ENCODE results near the gene USP13. TPM values are rescaled to one million over a fixed set of nuclear protein-coding genes. Genes with fewer than 3 reads are reported as not detected.

USP13 gene
- total RNA-seq, 1 experiment from 2014 or later = 22.7 TPM

- no peak overlapping the region for H3K9ac ChIP-seq (ENCODE audit: low read length)
- no peaks in the 10 kb centered on the region for H3K27me3 ChIP-seq (ENCODE audit: insufficient read depth, low read length)
- H3K36me3 ChIP-seq (ENCODE audit: control insufficient read depth in 1 of 2, insufficient read depth in 2 of 2, low read length in 2 of 2) = peaks cover 0 to 4% of the 10 kb centered on the region in 2 experiments; a peak in 1 of 4 replicates
- no peaks in the 10 kb centered on the region for H4K20me1 ChIP-seq (ENCODE audit: insufficient read depth)
- ChIA-PET CTCF (no interaction called here), RAD21 (ENCODE audit: low non-redundant PET in 1 of 2, low total read pairs in 2 of 2, uncharacterized antibody in 2 of 2, unreplicated experiment in 2 of 2) (no interaction called here), POLR2A (no interaction called here)
- no peaks in the 10 kb centered on the region for H3K9me3 ChIP-seq (ENCODE audit: control insufficient read depth in 1 of 2, insufficient read depth in 1 of 2, low read depth in 1 of 2, low read length in 2 of 2)
- no peak overlapping the region for H3K27ac ChIP-seq (ENCODE audit: low read depth, low read length)
- H3K4me1 ChIP-seq (ENCODE audit: control insufficient read depth in 1 of 2, insufficient read depth in 2 of 2, low read length in 2 of 2) = no peaks in the 10 kb centered on the region
- H3K79me2 ChIP-seq (ENCODE audit: insufficient read depth, low read length) = 0 out of 2 replicates have a peak, but pooled peaks cover 1% of the 10 kb centered on the region
- H3K4me2 ChIP-seq (ENCODE audit: low read length) = no peak overlapping the region
- no peak for TF ChIP-seq TCF7L2 (IDR thresholded peaks at IDR 0.05; ENCODE audit: borderline replicate concordance, extremely low read depth, insufficient read depth, insufficient read length)
- TF ChIP-seq ZBTB33 (IDR thresholded peaks at IDR 0.05; ENCODE audit: extremely low read depth, insufficient replicate concordance, low read length) = no peak
- intact Hi-C loops (cut with micrococcal nuclease) = no loop called here
- BruUV-seq (replicated peaks) = no TSS peak
- DNase-seq (ENCODE audit: low read depth, low spot score) (no peak), ATAC-seq (no peak)
- H3K9me2 ChIP-seq (ENCODE audit: insufficient read depth) = no peaks in the 10 kb centered on the region
- no peak overlapping the region for H2AFZ ChIP-seq (ENCODE audit: low read depth, low read length, poor library complexity, severe bottlenecking)
- H3K4me3 ChIP-seq (replicated peaks in 1 of 2; ENCODE audit: low read depth in 1 of 2, low read length in 2 of 2) = no peak overlapping the region
Observed at GRCh38 chr3:179719048-179719734, 66.4 kb downstream of the USP13 start.

GRCh38 chr3:179720196-179720595 lies 67.4 kb downstream of the USP13 start:
- Histone ChIP-seq H3K4me1 (ENCODE audit: control insufficient read depth in 1 of 2, insufficient read depth in 2 of 2, low read length in 2 of 2) (no peaks in the 10 kb centered on the region), H3K9me3 (ENCODE audit: control insufficient read depth in 1 of 2, insufficient read depth in 1 of 2, low read depth in 1 of 2, low read length in 2 of 2) (no peaks in the 10 kb centered on the region), H3K4me2 (ENCODE audit: low read length) (no peak overlapping the region), H3K4me3 (replicated peaks in 1 of 2; ENCODE audit: low read depth in 1 of 2, low read length in 2 of 2) (no peak overlapping the region), H3K27ac (ENCODE audit: low read depth, low read length) (no peak overlapping the region), H2AFZ (ENCODE audit: low read depth, low read length, poor library complexity, severe bottlenecking) (no peak overlapping the region), H3K9ac (ENCODE audit: low read length) (no peak overlapping the region), H3K9me2 (ENCODE audit: insufficient read depth) (no peaks in the 10 kb centered on the region), H3K79me2 (ENCODE audit: insufficient read depth, low read length) (no peaks in the 10 kb centered on the region), H4K20me1 (ENCODE audit: insufficient read depth) (no peaks in the 10 kb centered on the region), H3K27me3 (ENCODE audit: insufficient read depth, low read length) (no peaks in the 10 kb centered on the region), H3K36me3 (ENCODE audit: control insufficient read depth in 1 of 2, insufficient read depth in 2 of 2, low read length in 2 of 2) (peaks cover 0 to 4% of the 10 kb centered on the region in 2 experiments; a peak in 1 of 4 replicates)
- CTCF ChIA-PET = no interaction called here
- no peak for ATAC-seq
- BruUV-seq (replicated peaks) = no TSS peak
- intact Hi-C loops (cut with micrococcal nuclease) = no loop called here
- POLR2A ChIA-PET = no interaction called here
- RAD21 ChIA-PET (ENCODE audit: low non-redundant PET in 1 of 2, low total read pairs in 2 of 2, uncharacterized antibody in 2 of 2, unreplicated experiment in 2 of 2) = no interaction called here
- no peak for DNase-seq (ENCODE audit: low read depth, low spot score)
- TF ChIP-seq JUND (IDR thresholded peaks at IDR 0.05) (no peak), CEBPB (IDR thresholded peaks at IDR 0.05; ENCODE audit: low read depth) (no peak), SIN3A (IDR thresholded peaks at IDR 0.05; ENCODE audit: low read depth) (no peak), CTCF (IDR thresholded peaks at IDR 0.05 in 2 of 3, conservative IDR thresholded peaks at IDR 0.05 in 1 of 3; ENCODE audit: borderline replicate concordance in 1 of 3, insufficient read depth in 1 of 3, low read depth in 2 of 3, low read length in 2 of 3) (no peak), REST (IDR thresholded peaks at IDR 0.05; ENCODE audit: low read depth) (no peak), ELF1 (IDR thresholded peaks at IDR 0.05; ENCODE audit: borderline replicate concordance, low read depth) (no peak), FOSL1 (IDR thresholded peaks at IDR 0.05; ENCODE audit: low read depth) (no peak), MAX (IDR thresholded peaks at IDR 0.05) (no peak), SRF (IDR thresholded peaks at IDR 0.05; ENCODE audit: low read depth) (no peak), EZH2phosphoT487 (IDR thresholded peaks at IDR 0.05; ENCODE audit: borderline replicate concordance) (no peak)

All from HCT116 (cell line).